ENCODE results near the gene MMP23B.

The MMP23B gene

DNA sequence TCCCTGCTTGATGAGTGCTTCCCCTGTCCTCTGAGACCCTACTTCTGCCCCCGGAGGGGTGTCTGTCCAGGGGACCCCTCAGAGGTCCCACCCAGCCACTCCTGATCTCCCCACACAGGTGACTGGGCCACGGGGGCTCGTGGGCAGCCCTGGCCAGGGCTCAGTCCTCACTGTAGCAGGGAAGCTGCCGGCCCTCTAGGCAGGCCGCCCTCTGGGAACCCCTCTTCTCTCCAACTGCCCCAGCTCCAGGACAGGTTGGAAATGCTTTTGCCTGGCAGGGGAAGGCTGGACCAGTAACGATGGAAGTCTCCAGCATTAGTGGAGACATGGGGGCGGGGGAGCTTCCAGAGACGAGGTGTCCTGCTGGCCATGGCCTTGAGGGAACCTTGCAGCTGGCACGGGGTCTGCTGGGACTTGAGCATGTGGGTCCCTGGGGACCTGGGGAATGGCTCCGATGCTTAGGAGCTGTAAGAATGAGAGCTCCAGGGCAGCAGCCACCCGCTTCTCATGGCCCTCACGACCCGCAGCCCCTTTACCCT, 28.9 kb upstream of the MMP23B start:
- DNase-seq = peak; percentile 17

DNA sequence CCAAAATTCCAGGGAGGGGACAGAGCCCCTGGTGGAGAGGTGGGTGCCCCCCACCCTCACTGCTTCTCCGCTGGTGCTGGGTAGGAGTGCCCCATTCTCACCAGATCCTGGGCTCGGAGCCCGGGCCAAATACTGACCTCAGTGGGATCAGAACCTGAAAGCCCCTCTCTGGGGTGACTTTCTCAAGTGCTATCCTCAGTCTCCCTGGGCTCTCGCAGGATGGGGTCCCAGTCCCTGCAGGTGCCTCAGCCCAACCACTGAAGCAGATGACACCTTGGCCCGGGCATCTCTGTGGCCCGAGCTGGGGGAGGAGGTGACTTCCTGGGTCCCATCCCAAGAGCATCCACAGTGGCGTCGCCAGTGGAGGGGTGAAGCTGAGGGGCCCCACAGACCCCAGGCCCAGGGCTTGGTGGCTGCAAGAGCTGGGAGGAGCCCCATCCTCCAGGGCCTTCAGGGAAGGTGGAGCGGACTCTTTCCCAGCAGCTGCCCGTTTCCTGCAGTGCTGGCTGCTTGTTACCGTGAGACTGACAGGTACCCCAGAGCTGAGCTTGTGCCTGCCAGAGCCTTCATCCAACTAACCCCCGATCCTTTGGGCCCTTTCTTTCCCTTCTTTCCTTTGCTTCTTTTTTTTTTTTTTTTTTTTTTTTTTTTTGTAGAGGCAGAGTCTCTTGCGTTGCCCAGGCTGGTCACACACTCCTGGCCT, 28.2 kb upstream of the MMP23B start:
- DNase-seq = no peak

DNA sequence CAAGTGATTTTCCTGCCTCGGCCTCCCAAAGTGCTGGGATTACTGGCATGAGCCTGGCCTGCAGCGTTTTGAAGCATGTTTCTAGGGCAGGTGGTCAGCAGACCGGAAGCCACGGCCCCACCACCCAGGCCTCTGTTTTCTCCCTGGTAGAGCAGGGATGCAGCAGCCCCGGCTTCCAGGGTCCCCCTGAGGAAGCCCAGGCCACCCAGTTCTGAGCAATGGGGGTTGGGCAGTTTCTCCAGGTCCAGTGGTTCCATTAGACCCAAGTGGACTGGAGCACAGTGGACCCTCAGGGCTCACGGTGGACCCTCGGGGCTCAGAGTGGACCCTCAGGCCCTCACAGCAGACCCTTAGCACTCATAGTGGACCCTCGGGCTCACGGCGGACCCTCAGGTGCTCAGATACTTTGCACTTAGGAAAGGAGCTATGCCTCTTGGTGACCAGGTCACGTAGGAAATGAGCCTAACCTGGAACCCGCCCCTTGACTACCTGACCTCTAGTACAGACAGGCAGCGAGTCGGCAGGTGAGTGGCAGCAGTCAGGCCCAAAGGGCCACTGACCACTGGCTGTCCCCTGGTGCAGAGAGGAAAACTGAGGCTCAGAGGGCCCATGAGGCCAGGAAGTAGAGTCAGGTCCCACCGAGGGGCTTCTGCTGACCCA, 27.5 kb upstream of the MMP23B start:
- no peak for DNase-seq

DNA sequence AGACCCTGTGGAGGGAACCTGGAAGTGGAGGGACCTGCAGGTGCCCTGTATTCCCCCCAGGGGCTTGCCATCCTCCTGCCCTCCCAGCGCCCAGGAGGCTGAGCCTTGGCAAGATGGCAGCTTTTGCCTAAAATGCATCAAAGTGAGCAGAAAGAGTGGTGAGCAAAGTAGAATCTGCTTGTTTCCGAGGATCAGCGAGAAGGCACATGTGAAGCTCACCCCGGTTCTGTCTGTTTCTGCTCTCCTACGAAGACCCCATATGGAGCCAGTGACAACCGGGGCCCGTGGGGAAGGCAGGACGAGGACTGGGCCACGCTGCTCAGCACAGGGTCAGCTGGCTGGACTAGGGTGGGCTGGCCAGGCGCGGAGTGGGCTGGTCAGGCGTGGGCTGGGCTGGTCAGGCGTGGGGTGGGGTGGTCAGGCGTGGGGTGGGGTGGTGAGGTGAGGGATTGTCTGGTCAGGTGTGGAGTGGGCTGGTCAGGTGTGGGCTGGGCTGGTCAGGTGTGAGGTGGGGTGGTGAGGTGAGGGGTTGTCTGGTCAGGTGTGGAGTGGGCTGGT, 26.9 kb upstream of the MMP23B start:
- no peak for DNase-seq

DNA sequence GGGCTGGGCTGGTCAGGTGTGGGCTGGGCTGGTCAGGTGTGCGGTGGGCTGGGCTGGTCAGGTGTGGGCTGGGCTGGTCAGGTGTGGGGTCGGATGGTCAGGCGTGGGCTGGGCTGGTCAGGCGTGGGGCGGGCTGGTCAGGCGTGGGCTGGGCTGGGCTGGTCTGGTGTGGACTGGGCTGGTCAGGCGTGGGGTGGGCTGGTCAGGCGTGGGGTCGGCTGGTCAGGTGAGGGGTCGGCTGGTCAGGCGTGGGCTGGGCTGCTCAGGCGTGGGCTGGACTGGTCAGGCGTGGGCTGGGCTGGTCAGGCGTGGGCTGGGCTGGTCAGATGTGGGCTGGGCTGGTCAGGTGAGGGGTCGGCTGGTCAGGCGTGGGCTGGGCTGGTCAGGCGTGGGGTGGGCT, 26.2 kb upstream of the MMP23B start:
- no peak for DNase-seq

DNA sequence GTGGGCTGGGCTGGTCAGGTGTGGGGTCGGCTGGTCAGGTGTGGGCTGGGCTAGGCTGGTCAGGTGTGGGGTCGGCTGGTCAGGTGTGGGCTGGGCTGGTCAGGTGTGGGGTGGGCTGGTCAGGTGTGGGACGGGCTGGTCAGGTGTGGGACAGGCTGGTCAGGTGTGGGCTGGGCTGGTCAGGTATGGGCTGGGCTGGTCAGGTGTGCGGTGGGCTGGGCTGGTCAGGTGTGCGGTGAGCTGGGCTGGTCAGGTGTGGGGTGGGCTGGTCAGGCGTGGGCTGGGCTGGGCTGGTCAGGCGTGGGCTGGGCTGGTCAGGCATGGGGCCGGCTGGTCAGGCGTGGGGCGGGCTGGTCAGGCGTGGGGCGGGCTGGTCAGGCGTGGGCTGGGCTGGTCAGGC, 25.7 kb upstream of the MMP23B start:
- DNase-seq = no peak

DNA sequence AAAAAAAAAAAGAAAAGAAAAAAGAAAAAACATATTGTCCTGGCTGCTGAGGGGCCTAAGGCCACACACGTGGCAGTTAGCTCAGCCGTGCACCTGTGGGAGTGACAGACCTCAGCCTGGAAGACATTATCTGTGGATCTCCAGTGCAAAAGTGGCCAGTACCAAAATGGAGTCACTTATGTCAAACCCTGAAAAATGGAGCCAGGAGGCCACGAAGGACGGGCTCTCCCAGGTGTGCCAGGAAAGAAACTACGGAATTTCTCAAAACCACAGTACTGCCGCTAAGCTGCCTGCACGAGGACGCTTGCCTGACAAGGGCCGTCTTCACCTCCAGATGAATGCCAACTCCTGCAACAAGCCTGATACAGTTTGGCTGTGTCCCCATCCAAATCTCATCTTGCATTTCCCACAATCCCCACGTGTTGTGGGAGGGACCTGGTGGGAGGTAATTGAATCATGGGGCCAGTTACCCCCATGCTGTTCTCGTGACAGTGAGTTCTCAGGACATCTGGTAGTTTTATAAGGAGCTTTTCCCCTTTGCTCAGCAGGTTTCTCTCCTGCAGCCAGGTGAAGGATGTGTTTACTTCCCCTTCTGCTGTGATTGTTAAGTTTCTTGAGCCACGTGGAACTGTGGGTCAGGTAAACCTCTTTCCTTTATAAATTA, 22.0 kb upstream of the MMP23B start:
- DNase-seq = no peak

DNA sequence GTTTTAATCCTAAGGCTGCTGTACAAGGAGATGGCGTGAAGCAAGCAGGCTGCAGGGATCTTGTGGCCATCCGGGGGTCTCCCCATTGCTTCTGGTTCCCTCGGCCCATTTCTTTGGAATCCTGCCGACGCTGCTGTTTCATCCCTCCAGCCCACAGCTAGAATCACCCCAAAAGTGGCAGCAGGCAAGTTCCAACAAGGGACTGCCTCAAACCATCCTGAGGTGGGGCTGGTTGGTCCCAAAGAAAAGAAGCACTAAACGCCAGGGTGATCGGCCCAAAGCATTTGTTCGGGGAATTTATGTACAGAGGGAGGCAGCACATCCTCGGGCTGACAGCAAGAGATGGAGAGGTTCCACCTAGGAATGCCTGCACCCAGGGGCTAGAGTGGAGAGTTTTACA, 21.2 kb upstream of the MMP23B start:
- DNase-seq = no peak

DNA sequence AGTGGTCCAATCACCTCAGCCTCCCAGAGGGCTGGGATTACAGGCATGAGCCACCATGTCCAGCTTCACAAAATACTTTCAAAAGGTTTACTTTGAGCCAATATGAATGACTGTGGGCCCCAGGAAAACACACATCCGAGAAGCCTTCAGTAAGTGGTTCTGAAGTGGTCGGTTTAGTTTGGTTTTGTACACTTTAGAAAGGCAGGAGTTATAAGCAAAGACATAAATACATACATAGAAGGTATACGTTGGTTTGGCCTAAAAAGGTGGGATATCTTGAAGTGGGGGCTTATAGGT, 19.9 kb upstream of the MMP23B start:
- DNase-seq = no peak

DNA sequence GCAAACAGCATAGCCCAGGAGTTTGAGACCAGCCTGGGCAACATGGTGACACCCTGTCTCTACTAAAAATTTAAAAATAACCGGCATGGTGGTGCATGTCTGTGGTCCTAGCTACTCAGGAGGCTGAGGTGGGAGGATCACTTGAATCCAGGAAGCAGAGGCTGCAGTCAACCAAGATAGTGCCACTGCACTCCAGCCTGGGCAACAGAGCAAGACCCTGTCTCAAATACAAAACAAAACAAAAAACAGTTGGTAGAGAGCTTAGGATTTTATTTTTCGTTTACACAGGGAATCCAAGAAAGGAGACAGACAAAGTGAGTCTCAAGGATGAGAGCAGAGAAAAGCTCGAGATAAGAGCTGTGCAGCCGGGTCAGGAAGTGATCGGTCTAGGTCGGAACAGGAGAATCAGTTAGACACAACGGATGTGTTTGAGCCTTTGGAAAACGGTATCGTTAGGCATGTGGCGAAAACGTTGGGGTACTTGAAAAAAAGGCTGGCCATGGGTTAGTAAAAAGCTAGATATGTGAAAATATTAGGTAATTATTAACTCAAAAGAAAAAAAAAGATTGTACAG, 18.4 kb upstream of the MMP23B start:
- DNase-seq = no peak

DNA sequence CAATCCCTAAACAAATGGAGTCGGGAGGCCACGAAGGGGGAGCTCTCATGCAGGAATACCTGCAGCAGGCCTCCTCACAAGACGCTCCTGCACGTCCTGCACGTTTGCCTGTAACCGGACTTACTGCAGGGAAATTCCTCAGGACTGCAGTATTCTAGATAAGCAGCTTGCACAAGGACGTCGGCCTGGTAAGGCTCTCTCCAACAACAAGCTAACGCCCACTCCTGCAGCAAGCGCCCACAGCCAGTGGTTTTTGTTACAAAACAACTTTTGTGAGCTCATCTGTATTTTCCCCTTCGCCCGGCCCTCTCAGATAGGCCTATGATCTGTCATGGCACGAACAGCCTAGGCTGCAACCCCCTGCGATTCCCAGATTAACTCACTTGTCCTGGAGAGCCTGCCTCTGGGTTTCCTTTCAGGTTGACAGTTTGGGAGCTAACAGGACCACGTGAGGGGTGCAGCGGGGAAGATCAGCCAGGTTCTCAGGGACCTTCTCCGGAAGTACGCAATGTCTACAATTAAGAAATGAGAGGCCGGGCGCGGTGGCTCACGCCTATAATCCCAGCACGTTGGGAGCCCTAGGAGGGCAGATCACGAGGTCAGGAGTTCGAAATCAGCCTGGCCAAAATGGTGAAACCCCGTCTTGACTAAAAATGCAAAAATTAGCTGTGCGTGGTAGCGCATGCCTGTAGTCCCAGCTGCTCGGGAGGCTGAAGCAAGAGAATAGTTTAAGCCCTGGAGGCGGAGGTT, 17.6 kb upstream of the MMP23B start:
- DNase-seq = no peak

DNA sequence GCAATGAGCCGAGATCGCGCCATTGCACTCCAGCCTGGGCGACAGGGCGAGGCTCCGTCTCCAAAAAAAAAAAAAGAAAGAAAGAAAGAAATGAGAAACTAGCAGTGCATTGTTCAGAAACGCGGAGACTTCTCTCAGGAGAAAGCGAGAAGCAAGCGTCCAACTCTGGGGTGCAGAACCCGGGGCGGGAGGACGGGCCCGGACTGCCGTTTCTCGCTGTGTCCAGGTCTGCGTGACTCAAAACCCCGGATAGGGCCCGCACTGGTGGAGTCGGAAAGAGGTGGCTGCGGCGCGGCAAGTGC, 17.1 kb upstream of the MMP23B start:
- no peak for DNase-seq

DNA sequence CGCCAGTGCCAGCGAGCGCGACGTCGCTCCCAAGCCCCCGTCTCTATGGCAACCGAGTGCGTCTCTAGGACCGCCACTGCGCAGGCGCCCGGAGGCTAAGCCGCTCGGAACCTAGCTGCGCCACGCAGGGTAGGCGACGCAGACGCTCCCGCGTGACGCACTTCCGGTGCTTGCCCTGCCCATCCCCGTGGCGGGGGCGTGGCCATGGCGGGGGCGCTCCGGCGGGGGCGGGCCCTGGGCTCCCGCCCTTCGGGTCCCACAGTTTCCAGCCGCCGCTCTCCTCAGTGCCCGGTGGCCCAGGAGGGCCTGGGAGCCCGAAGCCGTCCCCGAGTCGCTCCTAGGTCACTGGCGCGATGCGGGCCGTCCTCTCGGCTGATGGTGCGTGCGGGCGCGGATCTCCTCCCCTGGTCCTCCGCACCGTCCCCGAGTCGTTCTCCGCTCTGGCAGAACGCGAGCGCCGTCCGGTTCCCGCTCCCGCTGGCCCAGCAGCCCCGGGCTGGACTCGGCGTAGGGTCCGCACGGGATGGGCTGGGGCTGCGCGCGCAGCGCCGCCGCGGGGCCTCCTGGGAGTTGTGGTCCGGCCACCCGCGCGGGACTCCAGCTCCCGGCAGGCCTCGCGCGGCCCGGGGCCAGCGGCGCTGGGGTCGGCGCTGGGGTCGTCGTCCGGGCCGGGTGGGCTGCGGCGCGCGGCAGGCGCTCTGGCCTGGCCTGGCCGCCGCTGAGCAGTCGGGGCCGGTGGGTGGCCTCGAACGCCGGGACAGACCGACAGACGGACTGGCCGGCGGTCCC, 16.5 kb upstream of the MMP23B start, which contains the start of gene MIB2:
Gene MIB2 (plus strand): TSS at position 245 of the 789 bp plus-strand sequence. CDS start 7,953 bp downstream, outside the sequence.
- DNase-seq = peak; percentile 98

DNA sequence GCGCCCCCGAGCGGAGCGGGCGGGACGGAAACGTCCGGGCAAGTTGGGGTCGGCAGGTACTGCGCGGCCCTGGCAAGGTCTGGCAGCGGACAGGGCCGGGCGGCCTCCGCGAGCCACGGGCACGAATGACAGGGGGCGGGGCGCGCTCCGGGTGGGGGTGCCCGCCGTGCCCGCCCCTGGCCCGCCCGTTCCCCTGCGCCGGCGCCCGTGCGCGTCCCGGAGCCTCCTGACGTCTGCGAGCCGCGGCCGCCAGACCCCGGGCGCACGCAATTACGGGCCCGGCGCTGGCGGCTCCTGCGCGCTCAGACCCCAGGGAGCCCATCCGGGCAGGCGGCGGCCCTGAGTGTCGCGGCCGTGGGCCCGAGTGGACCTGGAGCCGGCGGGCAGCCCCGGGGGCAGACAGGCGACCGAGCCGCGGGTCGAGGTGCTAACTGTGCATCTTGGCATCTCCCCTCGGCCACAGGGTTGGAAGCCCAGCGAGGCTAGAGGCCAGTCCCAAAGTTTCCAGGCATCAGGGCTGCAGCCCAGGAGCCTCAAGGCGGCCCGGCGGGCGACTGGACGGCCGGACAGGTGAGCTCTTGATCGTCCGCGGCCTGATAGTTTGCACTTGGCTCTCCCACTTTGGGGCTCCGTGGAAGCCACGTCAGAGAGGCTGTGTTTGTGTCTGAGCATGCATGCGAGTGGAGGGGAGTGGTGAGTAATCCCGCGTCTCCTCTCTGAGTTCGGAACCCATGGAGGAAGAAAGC, 15.8 kb upstream of the MMP23B start:
- no peak for DNase-seq

DNA sequence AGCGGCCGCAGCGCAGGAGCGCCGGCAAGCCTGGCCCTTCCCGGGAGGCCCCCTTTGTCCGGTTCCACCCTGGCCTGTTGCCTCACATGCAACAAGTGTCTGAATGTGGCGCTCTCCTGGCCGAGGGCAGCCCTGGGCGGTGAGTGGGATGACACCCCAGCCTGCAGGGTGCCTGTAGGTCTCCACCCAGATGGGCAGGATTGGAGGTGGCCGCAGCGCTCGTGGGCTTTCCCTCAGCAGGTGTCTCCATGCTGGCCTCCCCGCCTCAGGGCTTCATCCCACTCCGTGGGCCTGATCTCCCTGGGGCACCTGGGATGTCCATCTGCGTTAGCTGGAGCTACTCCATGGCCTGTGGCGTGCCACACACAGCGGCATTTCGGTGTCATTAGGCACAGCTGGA, 15.1 kb upstream of the MMP23B start:
- DNase-seq = no peak

DNA sequence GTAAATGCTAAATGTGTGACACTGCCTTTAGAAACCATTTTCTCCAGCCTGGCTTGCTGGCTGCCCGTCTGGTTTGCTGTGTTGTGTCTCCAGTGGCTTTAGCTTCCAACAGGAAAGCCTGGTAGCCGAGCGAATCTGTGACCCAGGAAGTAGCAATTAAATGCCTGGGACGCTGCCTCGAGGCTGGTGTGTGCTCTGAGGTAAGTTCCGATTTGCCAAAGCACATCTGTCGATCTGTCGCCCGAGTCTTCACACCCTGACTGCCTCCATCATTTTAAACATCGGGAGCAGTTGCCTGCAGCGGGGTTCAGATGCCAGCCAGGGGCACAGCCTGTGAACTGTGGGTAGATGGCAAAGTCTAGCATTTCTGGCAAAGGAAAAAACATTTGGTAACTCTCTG, 14.5 kb upstream of the MMP23B start:
- DNase-seq = no peak

DNA sequence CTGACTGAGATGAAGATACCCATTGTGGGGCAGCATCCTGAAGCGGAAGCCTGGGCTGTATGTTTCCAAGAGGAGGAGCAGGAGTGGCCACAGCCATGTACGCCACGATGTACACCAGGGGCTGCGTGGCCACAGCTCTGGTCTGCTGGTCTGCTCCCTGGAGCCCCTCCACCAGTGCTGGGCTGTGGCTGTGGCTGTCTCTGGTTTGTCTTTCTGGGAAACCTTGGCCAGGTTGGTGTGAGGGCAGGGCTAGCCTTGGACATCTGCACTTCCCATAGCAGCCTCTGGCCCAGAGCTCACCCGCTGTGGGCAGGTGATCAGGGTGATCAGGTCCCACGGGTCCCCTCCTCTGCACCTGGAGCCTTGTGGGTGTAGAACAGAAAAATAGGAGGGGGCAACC, 14.0 kb upstream of the MMP23B start:
- no peak for DNase-seq

DNA sequence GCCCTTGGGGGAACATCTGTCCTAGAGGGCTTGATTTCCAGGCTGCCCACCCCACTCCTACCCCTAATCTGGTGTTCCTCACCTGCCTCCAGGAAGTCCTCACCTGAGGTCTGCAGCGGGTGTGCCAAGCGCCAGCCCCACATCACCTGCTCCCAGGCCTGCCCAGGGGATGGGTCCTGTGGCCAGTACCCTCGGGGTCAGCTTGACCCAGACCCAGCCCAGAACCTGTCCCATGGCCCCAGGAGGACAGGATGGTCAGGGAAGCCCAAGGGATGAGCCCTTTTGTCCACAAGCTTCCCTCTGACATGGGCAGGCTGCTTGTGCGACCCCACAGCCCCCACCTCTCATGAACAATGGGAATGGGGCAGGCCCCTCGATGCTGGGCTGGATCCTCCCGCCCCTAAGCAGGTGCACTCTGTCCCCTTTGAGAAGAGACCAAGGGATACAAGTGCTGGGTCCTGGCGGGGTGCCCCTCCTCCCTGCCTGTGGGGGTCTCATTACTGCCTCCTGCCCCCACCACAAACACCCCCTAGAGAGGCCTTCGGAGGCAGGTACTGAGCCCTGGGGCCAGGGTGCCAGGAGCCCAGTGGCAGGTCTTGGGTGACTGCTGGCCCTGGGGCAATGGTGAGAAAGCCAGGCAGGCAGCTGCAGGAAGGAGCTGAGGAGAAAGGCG, 13.4 kb upstream of the MMP23B start:
- no peak for DNase-seq

DNA sequence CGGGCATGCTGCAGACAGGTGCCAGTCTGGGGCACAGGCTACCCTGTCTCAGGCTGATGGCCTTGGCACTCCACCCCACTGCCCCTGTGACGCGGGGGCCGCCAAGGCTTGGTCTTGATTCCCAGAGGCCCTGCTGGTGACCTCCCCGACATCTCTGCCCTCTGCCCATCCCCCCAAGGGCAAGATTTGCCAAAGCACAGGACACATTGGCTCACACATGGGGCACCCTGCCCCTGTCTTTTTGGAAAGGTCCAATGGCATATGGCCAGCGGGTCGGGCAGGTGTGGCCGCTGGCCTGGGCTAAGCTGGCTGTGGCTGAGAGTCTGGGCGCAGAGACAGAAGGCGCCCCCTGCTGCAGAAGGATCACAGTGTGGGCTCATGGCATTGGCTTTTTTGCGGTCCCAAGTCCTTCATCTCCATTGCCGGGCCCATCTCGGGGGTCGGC, 12.0 kb upstream of the MMP23B start:
- no peak for DNase-seq

DNA sequence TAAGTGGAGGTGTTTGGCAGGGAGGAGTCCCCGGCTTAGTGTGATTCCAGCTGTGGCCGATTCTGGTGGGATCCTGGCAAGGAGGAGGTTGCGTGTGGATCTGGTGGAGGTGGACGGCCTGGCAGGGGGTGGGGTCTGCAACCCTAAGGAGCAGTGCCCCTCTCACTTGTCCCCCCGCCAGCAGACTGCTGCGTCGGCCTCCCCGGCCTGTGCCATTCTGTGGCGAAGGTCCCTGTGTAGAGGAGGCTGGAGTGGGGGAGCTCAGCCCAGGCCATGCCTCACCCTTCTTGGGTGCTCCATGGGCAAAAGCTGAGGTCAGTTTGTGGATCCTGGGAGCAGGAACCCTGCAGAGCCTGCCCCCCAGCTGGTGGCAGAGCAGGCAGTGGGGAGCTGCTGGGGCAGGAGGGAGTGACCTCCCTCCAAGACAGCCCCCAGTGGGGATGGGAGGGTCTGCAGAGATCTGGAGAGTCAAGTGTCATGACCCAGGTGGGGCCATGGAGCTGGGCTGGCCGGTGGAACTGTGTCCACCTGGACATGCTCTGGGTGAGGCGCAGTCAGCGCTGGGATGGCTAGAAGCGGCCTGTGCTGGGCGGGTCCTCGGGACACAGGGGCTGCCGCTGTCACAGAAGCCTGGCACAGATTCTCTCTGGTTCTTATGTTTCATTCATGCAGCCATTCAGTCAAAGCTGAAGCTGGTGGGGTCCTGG, 11.4 kb upstream of the MMP23B start:
- DNase-seq = no peak

All from NCI-H1436 (cell line).